ENCODE data around the gene STRA8. TPM values are rescaled to one million over a fixed set of nuclear protein-coding genes. Genes with fewer than 3 reads are reported as not detected.
A peak's percentile ranks its signal among the peaks of the same experiment; 100 is the strongest.

Gene STRA8
- total RNA-seq, 4 donors from 2014 or later, result not detected

GRCh38 chr7:135258585-135258984 lies 24.9 kb downstream of the STRA8 start:
- peaks cover 14 to 43% (median 34%) of the 10 kb centered on the region in 4 donors for H3K4me1 ChIP-seq
- WGBS, result 93% methylated on average over 3 of the region's 3 CpGs
- DNase-seq (ENCODE audit: extremely low spot score), result no peak

GRCh38 chr7:135259702-135260101 lies 26.1 kb downstream of the STRA8 start:
- H3K36me3 ChIP-seq, result no peaks in the 10 kb centered on the region
- H3K27me3 ChIP-seq, result no peaks in the 10 kb centered on the region
- no peak overlapping the region for H3K4me3 ChIP-seq
- intact Hi-C loops (cut with DNase I), result loop anchor here (10.0 kb wide), 1 partner anchor 575 kb away; no protein-coding TSS in a partner anchor
- TF ChIP-seq POLR2A (IDR thresholded peaks at IDR 0.05; ENCODE audit: low read depth) (no peak), EP300 (IDR thresholded peaks at IDR 0.05) (no peak), POLR2AphosphoS5 (IDR thresholded peaks at IDR 0.05) (no peak), CTCF (IDR thresholded peaks at IDR 0.05) (no peak)
- no peak overlapping the region for H3K27ac ChIP-seq (replicated peaks in 1 of 4)
- DNase-seq (ENCODE audit: extremely low spot score), result no peak
- H3K4me1 ChIP-seq, result peaks cover 2 to 31% (median 23%) of the 10 kb centered on the region in 4 donors
- WGBS, result 91% methylated on average over 5 of the region's 6 CpGs
- no peaks in the 10 kb centered on the region for H3K9me3 ChIP-seq

More at GRCh38 chr7:135258585-135258984, 24.9 kb downstream of the STRA8 start:
- Histone ChIP-seq H3K36me3 (no peaks in the 10 kb centered on the region), H3K27me3 (no peaks in the 10 kb centered on the region), H3K9me3 (no peaks in the 10 kb centered on the region), H3K27ac (replicated peaks in 1 of 4) (no peak overlapping the region), H3K4me3 (no peak overlapping the region)
- no peak for TF ChIP-seq EP300 (IDR thresholded peaks at IDR 0.05)
- intact Hi-C loops (cut with DNase I), result loop anchor here (10.0 kb wide), 1 partner anchor 574 kb away; no protein-coding TSS in a partner anchor

- DNase-seq (ENCODE audit: extremely low spot score), result no peak
- intact Hi-C loops (cut with DNase I), result no loop called here
- Histone ChIP-seq H3K4me1 (peaks cover 0 to 24% (median 15%) of the 10 kb centered on the region in 4 donors), H3K36me3 (no peaks in the 10 kb centered on the region), H3K27me3 (no peaks in the 10 kb centered on the region), H3K27ac (replicated peaks in 1 of 4) (peak overlapping the region in 1 of 4 donors; percentile 53), H3K9me3 (peaks cover 0 to 2% (median 0%) of the 10 kb centered on the region in 4 donors), H3K4me3 (no peak overlapping the region)
- WGBS, result 83% methylated on average over 2 of the region's 2 CpGs
- TF ChIP-seq POLR2A (IDR thresholded peaks at IDR 0.05; ENCODE audit: low read depth), result no peak
- no peak for TF ChIP-seq POLR2AphosphoS5 (IDR thresholded peaks at IDR 0.05)
- no peak for TF ChIP-seq EP300 (IDR thresholded peaks at IDR 0.05)
- no peak for TF ChIP-seq CTCF (IDR thresholded peaks at IDR 0.05)
These were observed 26.8 kb downstream of the STRA8 start for GRCh38 chr7:135260470-135260869.

DNA sequence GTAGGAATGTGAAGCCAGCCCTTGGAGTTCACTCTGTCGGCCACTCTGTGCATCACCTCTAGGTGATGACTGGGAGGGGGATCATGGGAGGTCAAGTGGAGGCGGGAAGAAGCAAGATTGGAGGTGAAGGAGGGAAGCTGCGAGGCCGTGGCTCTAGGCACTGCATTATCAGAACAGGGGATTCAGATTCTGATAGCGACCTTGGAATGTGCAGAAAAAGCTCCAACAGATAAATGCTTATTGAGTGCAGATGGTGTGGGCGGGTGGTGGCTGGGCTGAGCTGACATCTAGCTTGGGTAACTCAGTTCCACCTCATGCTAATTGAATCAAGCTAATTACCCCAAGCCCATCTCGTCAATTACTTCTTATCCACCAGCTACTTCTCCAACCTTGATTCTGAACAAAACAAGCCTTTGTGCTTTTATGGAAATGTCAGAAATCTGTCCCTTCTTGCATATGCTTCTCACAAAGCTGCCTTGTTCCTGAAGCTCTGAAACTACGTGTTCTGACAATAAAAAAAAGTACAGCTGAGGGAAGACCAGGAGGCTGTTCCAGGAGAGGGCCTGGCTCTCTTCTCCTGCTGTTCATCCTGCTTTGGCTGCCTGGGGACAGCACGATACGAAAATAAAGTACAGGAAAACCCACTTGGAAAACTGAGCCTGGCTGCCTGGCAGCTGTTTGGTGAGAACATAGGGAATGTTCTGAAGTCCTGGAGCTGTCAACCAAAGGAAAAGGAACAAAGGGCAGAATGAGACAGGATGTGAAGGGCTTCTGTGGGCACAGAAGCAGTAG lies 27.5 kb downstream of the STRA8 start:
- no peak overlapping the region for H3K4me3 ChIP-seq
- TF ChIP-seq POLR2A (IDR thresholded peaks at IDR 0.05; ENCODE audit: low read depth) (no peak), EP300 (IDR thresholded peaks at IDR 0.05) (no peak), POLR2AphosphoS5 (IDR thresholded peaks at IDR 0.05) (no peak), CTCF (IDR thresholded peaks at IDR 0.05) (no peak)
- peaks cover 0 to 22% (median 14%) of the 10 kb centered on the region in 4 donors for H3K4me1 ChIP-seq
- peaks cover 0 to 4% (median 2%) of the 10 kb centered on the region in 4 donors for H3K9me3 ChIP-seq
- WGBS, result 60% methylated on average over 10 of the region's 10 CpGs
- intact Hi-C loops (cut with DNase I), result no loop called here
- H3K27ac ChIP-seq (replicated peaks in 1 of 4), result peak overlapping the region in 2 of 4 donors; percentile 4 to 53
- no peak for DNase-seq (ENCODE audit: extremely low spot score)
- no peaks in the 10 kb centered on the region for H3K36me3 ChIP-seq
- H3K27me3 ChIP-seq, result no peaks in the 10 kb centered on the region

DNA sequence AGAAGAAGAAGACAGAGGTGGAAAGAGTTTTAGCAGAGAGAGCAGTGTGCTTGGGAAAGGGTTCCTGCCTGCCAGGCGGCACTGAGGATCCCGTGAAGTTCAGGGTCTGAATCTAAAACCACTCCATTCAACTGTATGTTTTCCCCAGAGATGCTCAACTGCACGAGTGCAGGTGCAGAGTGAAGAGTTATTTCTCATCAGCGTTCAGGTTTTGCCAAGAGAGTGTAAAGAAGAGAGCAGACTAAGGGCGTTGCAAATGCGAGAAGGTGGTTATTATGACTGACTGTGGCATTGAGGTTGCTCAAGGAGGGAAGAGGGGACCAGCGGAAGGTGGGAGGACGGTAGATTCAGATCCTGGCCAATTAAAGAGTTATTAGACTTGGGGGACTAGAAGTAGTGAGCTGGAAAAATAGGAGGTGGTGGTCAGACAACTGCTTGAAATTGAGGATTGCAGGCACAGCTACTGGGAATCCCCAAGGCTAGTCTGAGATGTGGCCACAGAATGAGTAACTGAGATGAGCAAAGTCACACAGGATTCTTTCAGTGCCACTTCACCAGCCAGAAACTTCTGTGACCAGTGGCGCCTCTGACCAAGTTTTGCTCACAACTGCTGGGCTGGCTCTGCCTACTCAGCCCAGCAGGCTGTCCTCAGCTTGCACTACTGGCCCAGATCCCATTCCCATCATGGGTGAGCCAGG lies 29.1 kb downstream of the STRA8 start:
- no peak overlapping the region for H3K4me3 ChIP-seq
- intact Hi-C loops (cut with DNase I), result no loop called here
- TF ChIP-seq POLR2A (IDR thresholded peaks at IDR 0.05; ENCODE audit: low read depth) (no peak), POLR2AphosphoS5 (IDR thresholded peaks at IDR 0.05) (no peak), CTCF (IDR thresholded peaks at IDR 0.05) (no peak), EP300 (IDR thresholded peaks at IDR 0.05) (no peak)
- H3K36me3 ChIP-seq, result no peaks in the 10 kb centered on the region
- H3K9me3 ChIP-seq, result peaks cover 0 to 11% (median 4%) of the 10 kb centered on the region in 4 donors
- no peak for DNase-seq (ENCODE audit: extremely low spot score)
- peaks cover 0 to 22% (median 14%) of the 10 kb centered on the region in 4 donors for H3K4me1 ChIP-seq
- no peak overlapping the region for H3K27ac ChIP-seq (replicated peaks in 1 of 4)
- WGBS, result 86% methylated on average over 8 of the region's 9 CpGs
- H3K27me3 ChIP-seq, result no peaks in the 10 kb centered on the region

Measured in esophagus muscularis mucosa (tissue), 4 donors.